DOHH2 (cell line): Measurements from ENCODE around the gene VPS37C.

Source experiments
- H3F3A ChIP-seq: fragments of 200-600 bp; sonication (generic), shearing (Covaris generic); 2 replicates; pipeline ENCODE4 v1.6.0; 2016; ENCODE audit warnings: antibody characterized with exemption, mild to moderate bottlenecking; ENCODE audit not compliant: control insufficient read depth, insufficient read depth
- H3K27ac ChIP-seq: fragments of 200-600 bp; sonication (generic); 2 replicates; pipeline ENCODE4 v1.5.1; 2014; ENCODE audit warnings: low read depth, mild to moderate bottlenecking, low read length, moderate library complexity
- H3K27me3 ChIP-seq: fragments of 200-600 bp; sonication (generic); 2 replicates; pipeline ENCODE4 v1.6.1; 2014; ENCODE audit warnings: mild to moderate bottlenecking, low read length, mixed read lengths; ENCODE audit not compliant: control insufficient read depth
- H3K36me3 ChIP-seq: fragments of 200-600 bp; sonication (generic); 2 replicates; pipeline ENCODE4 v1.6.1; 2014; ENCODE audit warnings: mild to moderate bottlenecking, low read length, moderate library complexity, mixed read lengths; ENCODE audit not compliant: control insufficient read depth
- H3K4me1 ChIP-seq: fragments of 200-600 bp; sonication (generic); 2 replicates; pipeline ENCODE4 v1.6.1; 2014; ENCODE audit warnings: mild to moderate bottlenecking, low read length, mixed read lengths; ENCODE audit not compliant: control insufficient read depth
- H3K4me2 ChIP-seq: fragments of 200-600 bp; sonication (generic); 2 replicates; pipeline ENCODE4 v1.6.0; 2014; ENCODE audit warnings: mild to moderate bottlenecking, low read length, moderate library complexity
- H3K4me3 ChIP-seq: fragments of 200-600 bp; sonication (generic); 2 replicates; pipeline ENCODE4 v1.5.1; 2014; ENCODE audit warnings: mild to moderate bottlenecking, low read length, mixed read lengths
- H3K79me2 ChIP-seq: fragments of 200-600 bp; sonication (generic); 2 replicates; pipeline ENCODE4 v1.6.1; 2014; ENCODE audit warnings: mild to moderate bottlenecking, low read length, mixed read lengths; ENCODE audit not compliant: control insufficient read depth
- H3K9me2 ChIP-seq: fragments of 200-600 bp; sonication (generic); replicated peaks from 2 replicates; pipeline ENCODE4 v1.6.1; 2014; ENCODE audit warnings: mild to moderate bottlenecking, low read length, mixed read lengths; ENCODE audit not compliant: control insufficient read depth
- H3K9me3 ChIP-seq: fragments of 200-600 bp; sonication (generic); 2 replicates; pipeline ENCODE4 v1.6.1; 2014; ENCODE audit warnings: antibody characterized with exemption, low read length, mixed read lengths; ENCODE audit not compliant: control insufficient read depth, insufficient read depth
- H4K20me1 ChIP-seq: fragments of 200-600 bp; sonication (generic); 2 replicates; pipeline ENCODE4 v1.6.0; 2014; ENCODE audit warnings: low read depth, mild to moderate bottlenecking, antibody characterized with exemption, low read length, moderate library complexity; ENCODE audit not compliant: control insufficient read depth, insufficient read depth
- EZH2phosphoT487 ChIP-seq: fragments of 200-600 bp; sonication (generic); IDR thresholded peaks from 2 replicates; pipeline ENCODE4 v1.6.1; 2017; ENCODE audit warnings: borderline replicate concordance, mild to moderate bottlenecking, antibody characterized with exemption, low read length, moderate library complexity, mixed read lengths
- TF ChIP-seq, protein P1 (sequence below): fragments of 200-600 bp; sonication (generic); IDR thresholded peaks from one replicate; pipeline ENCODE4 v1.5.1; 2014; ENCODE audit warnings: antibody characterized with exemption, mild to moderate bottlenecking, low read depth, low read length; ENCODE audit not compliant: poor library complexity, severe bottlenecking

VPS37C gene

GRCh38 chr11:61195719-61196118 is 34.5 kb upstream of the VPS37C start:
- H3K4me1 ChIP-seq: peaks cover 17% of the 10 kb centered on the region
- H4K20me1 ChIP-seq: no peaks in the 10 kb centered on the region
- H3K36me3 ChIP-seq: no peaks in the 10 kb centered on the region
- H3K9me3 ChIP-seq: peaks cover 10% of the 10 kb centered on the region
- TF ChIP-seq, protein P1, sequence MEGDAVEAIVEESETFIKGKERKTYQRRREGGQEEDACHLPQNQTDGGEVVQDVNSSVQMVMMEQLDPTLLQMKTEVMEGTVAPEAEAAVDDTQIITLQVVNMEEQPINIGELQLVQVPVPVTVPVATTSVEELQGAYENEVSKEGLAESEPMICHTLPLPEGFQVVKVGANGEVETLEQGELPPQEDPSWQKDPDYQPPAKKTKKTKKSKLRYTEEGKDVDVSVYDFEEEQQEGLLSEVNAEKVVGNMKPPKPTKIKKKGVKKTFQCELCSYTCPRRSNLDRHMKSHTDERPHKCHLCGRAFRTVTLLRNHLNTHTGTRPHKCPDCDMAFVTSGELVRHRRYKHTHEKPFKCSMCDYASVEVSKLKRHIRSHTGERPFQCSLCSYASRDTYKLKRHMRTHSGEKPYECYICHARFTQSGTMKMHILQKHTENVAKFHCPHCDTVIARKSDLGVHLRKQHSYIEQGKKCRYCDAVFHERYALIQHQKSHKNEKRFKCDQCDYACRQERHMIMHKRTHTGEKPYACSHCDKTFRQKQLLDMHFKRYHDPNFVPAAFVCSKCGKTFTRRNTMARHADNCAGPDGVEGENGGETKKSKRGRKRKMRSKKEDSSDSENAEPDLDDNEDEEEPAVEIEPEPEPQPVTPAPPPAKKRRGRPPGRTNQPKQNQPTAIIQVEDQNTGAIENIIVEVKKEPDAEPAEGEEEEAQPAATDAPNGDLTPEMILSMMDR: no peak
- no peak for TF ChIP-seq EZH2phosphoT487
- no peaks in the 10 kb centered on the region for H3F3A ChIP-seq
- H3K27ac ChIP-seq: no peak overlapping the region
- H3K27me3 ChIP-seq: no peaks in the 10 kb centered on the region
- no peaks in the 10 kb centered on the region for H3K9me2 ChIP-seq
- H3K79me2 ChIP-seq: no peaks in the 10 kb centered on the region
- no peak overlapping the region for H3K4me2 ChIP-seq
- H3K4me3 ChIP-seq: no peak overlapping the region

GRCh38 chr11:61194981-61195695 is 33.9 kb upstream of the VPS37C start:
- Histone ChIP-seq H3K27ac (no peak overlapping the region), H4K20me1 (no peaks in the 10 kb centered on the region), H3F3A (no peaks in the 10 kb centered on the region), H3K36me3 (no peaks in the 10 kb centered on the region), H3K4me1 (peaks cover 17% of the 10 kb centered on the region), H3K4me2 (no peak overlapping the region), H3K4me3 (no peak overlapping the region), H3K9me3 (peaks cover 10% of the 10 kb centered on the region), H3K27me3 (no peaks in the 10 kb centered on the region), H3K79me2 (no peaks in the 10 kb centered on the region), H3K9me2 (no peaks in the 10 kb centered on the region)
- TF ChIP-seq, protein P1: no peak
- TF ChIP-seq EZH2phosphoT487: no peak

- H3K36me3 ChIP-seq: no peaks in the 10 kb centered on the region
- H3F3A ChIP-seq: no peaks in the 10 kb centered on the region
- H3K27me3 ChIP-seq: no peaks in the 10 kb centered on the region
- H3K27ac ChIP-seq: no peak overlapping the region
- H3K9me3 ChIP-seq: peaks cover 10% of the 10 kb centered on the region
- no peak overlapping the region for H3K4me3 ChIP-seq
- H3K79me2 ChIP-seq: no peaks in the 10 kb centered on the region
- TF ChIP-seq, protein P1: no peak
- no peak for TF ChIP-seq EZH2phosphoT487
- no peaks in the 10 kb centered on the region for H3K9me2 ChIP-seq
- H4K20me1 ChIP-seq: no peaks in the 10 kb centered on the region
- H3K4me1 ChIP-seq: peaks cover 17% of the 10 kb centered on the region
- H3K4me2 ChIP-seq: no peak overlapping the region
Measured at GRCh38 chr11:61194169-61194671, 33.0 kb upstream of the VPS37C start.
